K562 (cell line): Measurements from ENCODE around the gene NPAS3.

Experiments
- ETV6 ChIP-seq, 3 experiments: fragments of 150-350 bp in 1 of 3; sonication (generic) in 1 of 3; formaldehyde crosslinking in 1 of 3; IDR thresholded peaks; 2 replicates each; pipeline versions ENCODE4 v1.6.1 to v1.8.0; 2014 to 2022; ENCODE audit warnings: borderline replicate concordance in 2 of 3, low read depth in 2 of 3, antibody characterized with exemption in 1 of 3, low read length in 1 of 3, mild to moderate bottlenecking in 1 of 3, missing genetic modification reagents in 1 of 3
- KDM4B ChIP-seq, 2 experiments: fragments of 450-650 bp in 1 of 2; sonication (generic) in 1 of 2; IDR thresholded peaks; 2 replicates each; pipeline ENCODE4 v1.6.1; 2016 to 2017; ENCODE audit warnings: borderline replicate concordance in 2 of 2, antibody characterized with exemption in 1 of 2, low read depth in 1 of 2, mild to moderate bottlenecking in 1 of 2
- NR3C1 ChIP-seq: sonication (generic); formaldehyde crosslinking; IDR thresholded peaks from 2 replicates; pipeline ENCODE4 v1.8.1; 2022; ENCODE audit warnings: missing genetic modification reagents
- PKNOX1 ChIP-seq: fragments of 450-650 bp; IDR thresholded peaks from 2 replicates; pipeline ENCODE4 v1.6.1; 2016
- SIN3A ChIP-seq, 2 experiments: fragments of 150-350 bp in 1 of 2; IDR thresholded peaks; 2 replicates each; pipeline ENCODE4 v1.6.1; 2011 to 2016; ENCODE audit warnings: borderline replicate concordance in 2 of 2, low read depth in 2 of 2, low read length in 2 of 2, mild to moderate bottlenecking in 2 of 2, moderate library complexity in 2 of 2; ENCODE audit not compliant: control insufficient read depth in 1 of 2
- SOX6 ChIP-seq: fragments of 450-650 bp; IDR thresholded peaks from 2 replicates; pipeline ENCODE4 v1.6.1; 2014; ENCODE audit warnings: mild to moderate bottlenecking
- TAF1 ChIP-seq: IDR thresholded peaks from 2 replicates; pipeline ENCODE4 v1.6.1; 2011; ENCODE audit warnings: mild to moderate bottlenecking, low read length, moderate library complexity; ENCODE audit not compliant: insufficient read depth, control insufficient read depth, severe bottlenecking; ENCODE audit errors: extremely low read depth
- TCF7 ChIP-seq: sonication (generic); IDR thresholded peaks from 2 replicates; pipeline ENCODE4 v1.6.1; 2016; ENCODE audit warnings: antibody characterized with exemption, borderline replicate concordance
- TF ChIP-seq, protein P1 (sequence below): sonication (generic); formaldehyde crosslinking; IDR thresholded peaks from 2 replicates; pipeline ENCODE4 v1.8.1; 2023; ENCODE audit warnings: mild to moderate bottlenecking, missing genetic modification reagents, moderate library complexity
- TF ChIP-seq, protein P2 (sequence below): sonication (generic); formaldehyde crosslinking; IDR thresholded peaks from 2 replicates; pipeline ENCODE4 v1.8.1; 2022; ENCODE audit warnings: missing genetic modification reagents

- TF ChIP-seq PKNOX1, result no peak
- TF ChIP-seq KDM4B (IDR thresholded peaks at IDR 0.05; ENCODE audit: borderline replicate concordance in 2 of 2, low read depth in 1 of 2), result no peak
- TF ChIP-seq SIN3A (IDR thresholded peaks at IDR 0.05; ENCODE audit: borderline replicate concordance in 2 of 2, control insufficient read depth in 1 of 2, low read depth in 2 of 2, low read length in 2 of 2), result no peak
- TF ChIP-seq NR3C1 (CRISPR knock-in tag), result no peak
- TF ChIP-seq, protein P1, sequence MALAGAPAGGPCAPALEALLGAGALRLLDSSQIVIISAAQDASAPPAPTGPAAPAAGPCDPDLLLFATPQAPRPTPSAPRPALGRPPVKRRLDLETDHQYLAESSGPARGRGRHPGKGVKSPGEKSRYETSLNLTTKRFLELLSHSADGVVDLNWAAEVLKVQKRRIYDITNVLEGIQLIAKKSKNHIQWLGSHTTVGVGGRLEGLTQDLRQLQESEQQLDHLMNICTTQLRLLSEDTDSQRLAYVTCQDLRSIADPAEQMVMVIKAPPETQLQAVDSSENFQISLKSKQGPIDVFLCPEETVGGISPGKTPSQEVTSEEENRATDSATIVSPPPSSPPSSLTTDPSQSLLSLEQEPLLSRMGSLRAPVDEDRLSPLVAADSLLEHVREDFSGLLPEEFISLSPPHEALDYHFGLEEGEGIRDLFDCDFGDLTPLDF (CRISPR knock-in tag), result no peak
- TF ChIP-seq ETV6 (IDR thresholded peaks at IDR 0.05; ENCODE audit: borderline replicate concordance in 1 of 2, low read depth in 2 of 2, low read length in 1 of 2), result no peak
- TF ChIP-seq ETV6 (CRISPR knock-in tag; IDR thresholded peaks at IDR 0.05; ENCODE audit: borderline replicate concordance), result no peak
- no peak for TF ChIP-seq TCF7
- TF ChIP-seq TAF1, result no peak
- TF ChIP-seq, protein P2, sequence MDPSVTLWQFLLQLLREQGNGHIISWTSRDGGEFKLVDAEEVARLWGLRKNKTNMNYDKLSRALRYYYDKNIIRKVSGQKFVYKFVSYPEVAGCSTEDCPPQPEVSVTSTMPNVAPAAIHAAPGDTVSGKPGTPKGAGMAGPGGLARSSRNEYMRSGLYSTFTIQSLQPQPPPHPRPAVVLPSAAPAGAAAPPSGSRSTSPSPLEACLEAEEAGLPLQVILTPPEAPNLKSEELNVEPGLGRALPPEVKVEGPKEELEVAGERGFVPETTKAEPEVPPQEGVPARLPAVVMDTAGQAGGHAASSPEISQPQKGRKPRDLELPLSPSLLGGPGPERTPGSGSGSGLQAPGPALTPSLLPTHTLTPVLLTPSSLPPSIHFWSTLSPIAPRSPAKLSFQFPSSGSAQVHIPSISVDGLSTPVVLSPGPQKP (CRISPR knock-in tag), result no peak
- no peak for TF ChIP-seq SOX6
These were observed 312.3 kb downstream of the NPAS3 start for GRCh38 chr14:33250963-33251362.
